HG03280 (cell line): ENCODE measurements around the gene SORT1.
A peak's percentile ranks its signal among the peaks of the same experiment; 100 is the strongest.
"Not testable (repeated sequence)": the region's sequence is repeated elsewhere in the genome, so short reads cannot be mapped to it uniquely, and the experiment has no call there.

Experiments used
- ATAC-seq: cut with Tn5 transposase; IDR thresholded peaks from one replicate; pipeline ENCODE4 v1.9.1; 2021; ENCODE audit warnings: mild to moderate bottlenecking, moderate library complexity; ENCODE audit not compliant: unreplicated experiment

SORT1 gene

DNA sequence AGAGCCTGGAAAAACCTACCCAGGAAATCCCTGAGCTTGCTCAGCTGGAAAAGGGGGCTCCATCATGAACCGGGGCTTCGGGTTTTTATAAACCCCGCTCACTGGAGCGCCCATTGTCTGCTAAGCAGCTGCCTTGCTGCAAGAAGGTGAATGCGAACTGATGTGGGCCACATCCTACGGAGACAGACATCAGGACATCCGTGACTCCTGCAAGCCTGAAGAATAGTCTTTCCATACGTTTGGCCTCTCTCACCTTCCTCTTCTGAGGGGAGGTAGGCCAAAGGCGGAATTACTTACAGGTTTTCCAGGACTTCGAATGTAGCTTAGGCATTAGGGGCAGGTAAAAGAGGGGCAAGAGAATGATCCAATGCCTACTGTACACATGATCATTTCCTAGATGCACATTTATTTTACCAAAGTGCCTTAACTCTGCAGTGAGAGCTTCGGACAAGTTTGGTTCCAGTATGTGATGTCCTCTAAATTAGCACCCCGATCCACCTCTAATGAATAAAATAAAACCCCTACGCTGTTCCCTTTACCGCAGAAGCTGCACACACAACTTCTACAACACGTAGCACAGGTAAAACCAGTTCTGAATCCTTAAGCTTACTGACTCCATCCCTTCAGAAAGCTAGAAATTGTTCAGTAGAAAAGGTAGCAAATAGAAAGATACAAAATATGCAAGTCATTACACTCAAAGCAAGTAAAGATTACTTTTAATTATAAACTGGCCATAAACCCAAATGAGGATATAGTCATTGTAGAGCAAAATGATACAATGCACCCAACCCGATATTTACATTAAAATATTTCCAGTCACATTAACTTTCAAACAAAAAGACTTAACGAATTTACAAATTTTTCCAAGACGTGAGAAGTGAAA, 866 bp upstream of the SORT1 start:
- no peak for ATAC-seq

DNA sequence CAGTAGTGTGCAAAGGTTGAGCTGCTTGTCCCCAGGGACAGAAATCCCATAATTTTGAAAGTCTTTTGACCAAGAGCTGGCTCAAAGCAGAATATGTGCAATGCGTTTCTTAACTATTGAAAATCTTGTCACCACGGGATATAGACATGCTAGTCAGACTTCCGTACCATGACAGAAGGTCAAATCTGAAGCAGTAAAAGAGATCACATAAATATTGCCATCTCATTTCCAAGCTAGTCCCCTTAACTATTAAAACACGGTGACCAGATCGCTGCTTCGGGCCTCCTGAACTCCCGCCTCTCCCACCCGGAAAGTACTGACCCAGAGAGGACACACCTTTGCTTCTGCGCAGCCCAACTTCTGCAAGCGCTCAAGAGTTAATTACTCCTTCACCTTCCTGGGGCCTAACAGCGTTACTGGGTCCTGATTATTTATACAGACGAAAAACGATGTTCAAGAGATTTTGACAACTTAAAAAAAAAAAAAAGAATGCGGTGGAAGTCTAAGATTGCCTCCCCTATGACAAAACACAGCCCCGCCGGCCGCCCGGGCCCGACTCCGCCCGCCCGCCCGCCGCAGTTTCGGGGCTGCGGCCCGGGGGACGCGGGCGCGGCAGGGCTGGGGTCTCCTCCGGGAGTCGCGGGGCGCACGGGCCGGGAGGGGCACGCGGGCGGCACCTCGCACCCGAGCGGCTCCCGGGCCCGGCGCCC, 692 bp downstream of the SORT1 start:
- no peak for ATAC-seq

- ATAC-seq, result no peak
These were observed 1.2 kb downstream of the SORT1 start for GRCh38 chr1:109396513-109396839.

- ATAC-seq, result no peak
These were observed 1.9 kb downstream of the SORT1 start for GRCh38 chr1:109395602-109396512.

DNA sequence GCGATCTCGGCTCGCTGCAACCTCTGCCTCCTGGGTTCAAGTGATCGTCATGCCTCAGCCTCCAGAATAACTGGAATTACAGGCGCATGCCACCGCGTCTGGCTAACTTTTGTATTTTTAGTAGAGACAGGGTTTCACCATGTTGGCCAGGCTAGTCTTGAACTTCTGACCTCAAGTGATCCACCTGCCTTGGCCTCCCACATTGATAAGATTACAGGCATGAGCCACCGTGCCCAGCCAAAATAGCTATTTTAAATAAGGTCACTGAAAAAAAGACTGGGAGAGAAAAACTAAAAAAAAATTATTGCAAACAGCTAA, 2.5 kb downstream of the SORT1 start:
- ATAC-seq, result not testable (repeated sequence)

DNA sequence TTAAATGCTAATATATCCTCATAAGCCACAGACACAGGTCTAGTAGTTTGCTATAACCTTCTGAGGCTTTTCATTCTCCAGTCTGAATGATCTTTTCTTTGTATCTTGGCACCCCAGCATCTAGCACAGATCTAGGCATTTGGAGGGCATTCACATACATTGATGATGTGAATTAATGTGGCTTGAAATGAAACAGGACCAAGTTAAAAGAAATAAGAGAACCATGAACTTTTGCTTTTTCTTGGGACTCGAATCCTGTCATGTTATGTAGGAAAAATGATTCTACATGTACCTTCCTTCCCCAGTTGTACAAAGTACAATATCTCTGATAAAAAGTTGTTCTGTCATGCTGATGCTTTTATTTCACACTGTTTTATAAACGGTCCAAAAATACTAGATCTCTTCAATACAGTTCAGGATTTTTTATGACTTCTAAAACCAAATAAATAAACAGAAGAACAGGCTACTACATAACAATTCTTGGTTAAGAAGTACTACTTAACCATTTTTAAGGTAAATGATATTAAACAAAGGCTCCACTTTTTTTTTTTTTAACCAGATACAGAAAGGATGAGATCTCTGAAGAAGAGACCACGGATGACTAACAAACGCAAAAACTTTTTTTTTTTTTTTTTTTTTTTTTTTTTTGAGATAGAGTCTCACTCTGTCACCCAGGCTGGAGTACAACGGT, 3.0 kb downstream of the SORT1 start:
- no peak for ATAC-seq

GRCh38 chr1:109393617-109394233, 4.0 kb downstream of the SORT1 start:
- no peak for ATAC-seq

GRCh38 chr1:109392788-109393616, 4.7 kb downstream of the SORT1 start:
- no peak for ATAC-seq

GRCh38 chr1:109392037-109392787, 5.5 kb downstream of the SORT1 start:
- peak; percentile 22 for ATAC-seq

- peak; percentile 75 for ATAC-seq
These were observed 6.1 kb downstream of the SORT1 start for GRCh38 chr1:109391626-109392025.

DNA sequence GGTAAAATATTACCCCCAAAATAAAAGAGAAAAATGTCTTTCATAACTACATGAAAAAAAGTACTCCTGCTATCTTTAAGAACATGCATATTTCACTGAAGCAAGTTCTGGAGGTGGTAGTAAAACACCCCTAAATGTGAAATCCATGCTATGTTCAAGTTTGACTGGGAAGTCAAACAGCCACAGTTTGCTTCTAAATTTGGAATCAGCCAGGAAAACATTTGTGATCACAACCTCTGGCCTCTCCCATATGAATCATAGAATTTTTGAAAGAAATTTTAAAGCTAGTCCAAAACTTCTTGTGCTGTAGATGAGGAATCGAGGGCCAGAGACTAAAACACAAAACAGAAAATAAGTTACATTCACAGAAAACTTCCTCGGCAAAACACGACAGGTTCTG, 6.6 kb downstream of the SORT1 start:
- ATAC-seq, result no peak

- no peak for ATAC-seq
These were observed 7.9 kb downstream of the SORT1 start for GRCh38 chr1:109389638-109390341.

- ATAC-seq, result no peak
These were observed 8.7 kb downstream of the SORT1 start for GRCh38 chr1:109388884-109389637.

DNA sequence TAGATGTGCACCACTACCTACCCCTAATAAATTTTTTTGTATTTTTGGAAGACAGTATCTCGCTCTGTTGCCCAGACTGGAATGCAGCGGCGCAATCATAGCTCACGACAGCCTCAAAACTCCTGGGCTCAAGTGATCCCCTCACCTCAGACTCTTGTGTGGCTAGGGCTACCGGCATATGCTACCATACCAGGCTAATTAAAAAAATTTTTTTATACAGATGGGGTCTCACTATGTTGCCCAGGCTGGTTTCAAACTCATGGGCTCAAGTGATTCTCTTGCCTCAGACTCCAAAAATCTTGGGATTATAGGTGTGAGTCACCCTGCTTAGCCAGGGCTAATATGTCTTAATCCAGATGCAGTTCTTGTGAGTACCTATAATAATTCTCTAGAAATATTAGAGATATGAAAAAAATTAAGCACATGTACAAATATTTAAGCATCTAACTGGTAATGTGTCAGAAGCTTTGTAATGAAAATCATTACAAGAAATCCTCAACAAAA, 9.5 kb downstream of the SORT1 start:
- ATAC-seq, result no peak

GRCh38 chr1:109386054-109386717, 11.5 kb downstream of the SORT1 start:
- ATAC-seq, result no peak

GRCh38 chr1:109385417-109385816, 12.3 kb downstream of the SORT1 start:
- ATAC-seq, result no peak

GRCh38 chr1:109383854-109384253, 13.9 kb downstream of the SORT1 start:
- no peak for ATAC-seq
